T-cell (primary cell): ENCODE data around the gene TXNIP. TPM values are rescaled to one million over a fixed set of nuclear protein-coding genes. Genes with fewer than 3 reads are reported as not detected.

Experiments
- ATAC-seq, 4 experiments: fragments of 200-7000 bp in 3 of 4; fragments of 150-1000 bp in 1 of 4; cut with Tn5 transposase; replicated peaks in 1 of 4; 1 replicate in 3 of 4; 2 replicates in 1 of 4; pipeline ENCODE4 v1.10.0; 2021; ENCODE audit warnings: moderate library complexity in 3 of 4, mild to moderate bottlenecking in 2 of 4, moderate number of reproducible peaks in 1 of 4
- CTCF ChIA-PET, 2 donors: fragments of 300-600 bp; sonication (Branson Sonifier 250); formaldehyde crosslinking; loops; one replicate each; lab custom pipeline; 2022; ENCODE audit warnings: antibody characterized with exemption in 2 of 2; lab: Charles Lee
- POLR2A ChIA-PET, 2 donors: fragments of 300-600 bp; sonication (Branson Sonifier 250); formaldehyde crosslinking; loops; one replicate each; lab custom pipeline; 2022; ENCODE audit warnings: antibody characterized with exemption in 2 of 2; lab: Charles Lee
- DNase-seq, 35 experiments: peaks; one replicate each; pipeline versions ENCODE4 v3.0.0 to v3.0.0-alpha.2; 2013 to 2023
- H3K27ac ChIP-seq: one replicate; pipeline ENCODE4 v1.5.1; 2013; ENCODE audit warnings: low read length
- H3K27me3 ChIP-seq, 2 experiments: replicated peaks in 1 of 2; 1 replicate in 1 of 2; 2 replicates in 1 of 2; pipeline versions ENCODE4 v1.6.1 to v1.7.0; 2013; ENCODE audit warnings: low read length in 1 of 2, mixed read lengths in 1 of 2; ENCODE audit not compliant: control insufficient read depth in 2 of 2, insufficient read depth in 2 of 2; ENCODE audit errors: extremely low read depth in 1 of 2
- H3K36me3 ChIP-seq, 2 donors: 1 replicate in 1 of 2; 2 replicates in 1 of 2; pipeline versions ENCODE4 v1.6.1 to v1.7.0; 2013; ENCODE audit warnings: low read length in 1 of 2; ENCODE audit not compliant: control insufficient read depth in 2 of 2, insufficient read depth in 1 of 2; ENCODE audit errors: extremely low read depth in 1 of 2
- H3K4me1 ChIP-seq, 2 experiments: 1 replicate in 1 of 2; 2 replicates in 1 of 2; pipeline versions ENCODE4 v1.6.1 to v1.7.0; 2013; ENCODE audit warnings: low read length in 2 of 2, mixed read lengths in 1 of 2; ENCODE audit not compliant: insufficient read depth in 2 of 2, control insufficient read depth in 1 of 2; ENCODE audit errors: extremely low read depth in 1 of 2
- H3K4me3 ChIP-seq, 2 donors: 1 replicate in 1 of 2; 2 replicates in 1 of 2; pipeline versions ENCODE4 v1.5.1 to v1.7.0; 2013; ENCODE audit warnings: mild to moderate bottlenecking in 2 of 2, low read length in 1 of 2, moderate library complexity in 1 of 2; ENCODE audit not compliant: control insufficient read depth in 1 of 2; ENCODE audit errors: extremely low read depth in 1 of 2
- H3K9me3 ChIP-seq: 2 replicates; pipeline ENCODE4 v1.7.0; 2013
- H3K27ac Mint-ChIP-seq, 2 donors: one replicate each; pipeline ENCODE4 v1.8.0; 2020 to 2021; ENCODE audit warnings: mild to moderate bottlenecking in 2 of 2, mixed read lengths in 2 of 2
- H3K27me3 Mint-ChIP-seq, 2 donors: one replicate each; pipeline ENCODE4 v1.8.0; 2021 to 2022; ENCODE audit warnings: mixed read lengths in 2 of 2
- H3K36me3 Mint-ChIP-seq: one replicate; pipeline ENCODE4 v1.8.0; 2021; ENCODE audit warnings: mixed read lengths
- H3K4me1 Mint-ChIP-seq, 3 donors: one replicate each; pipeline ENCODE4 v1.8.0; 2020 to 2022; ENCODE audit warnings: mixed read lengths in 3 of 3, mild to moderate bottlenecking in 1 of 3
- H3K4me3 Mint-ChIP-seq, 3 donors: one replicate each; pipeline ENCODE4 v1.8.0; 2020 to 2022; ENCODE audit warnings: mild to moderate bottlenecking in 3 of 3, mixed read lengths in 3 of 3, moderate library complexity in 3 of 3
- H3K9me3 Mint-ChIP-seq, 3 donors: one replicate each; pipeline ENCODE4 v1.8.0; 2020 to 2022; ENCODE audit warnings: mixed read lengths in 3 of 3
- WGBS: methylation state at CpG from one replicate; pipeline ENCODE4 v1.1.5; 2013; ENCODE audit warnings: missing lambda C conversion rate; ENCODE audit not compliant: insufficient coverage; 5-methylcytosine and 5-hydroxymethylcytosine counted together
- total RNA-seq, 35 experiments: library from RNA in 6 of 35; stranded (reverse) in 6 of 35; fragments of 120-200 nt in 1 of 35; gene quantifications; one replicate each; pipeline versions ENCODE4 v1.2.1 to v1.2.4 and lab custom pipeline; 2013 to 2026

Gene TXNIP
- total RNA-seq, 5 donors from 2014 or later (not counting 1 experiment from before 2014, with no cell fraction given): 721 to 2,117 (median 773) TPM

DNA sequence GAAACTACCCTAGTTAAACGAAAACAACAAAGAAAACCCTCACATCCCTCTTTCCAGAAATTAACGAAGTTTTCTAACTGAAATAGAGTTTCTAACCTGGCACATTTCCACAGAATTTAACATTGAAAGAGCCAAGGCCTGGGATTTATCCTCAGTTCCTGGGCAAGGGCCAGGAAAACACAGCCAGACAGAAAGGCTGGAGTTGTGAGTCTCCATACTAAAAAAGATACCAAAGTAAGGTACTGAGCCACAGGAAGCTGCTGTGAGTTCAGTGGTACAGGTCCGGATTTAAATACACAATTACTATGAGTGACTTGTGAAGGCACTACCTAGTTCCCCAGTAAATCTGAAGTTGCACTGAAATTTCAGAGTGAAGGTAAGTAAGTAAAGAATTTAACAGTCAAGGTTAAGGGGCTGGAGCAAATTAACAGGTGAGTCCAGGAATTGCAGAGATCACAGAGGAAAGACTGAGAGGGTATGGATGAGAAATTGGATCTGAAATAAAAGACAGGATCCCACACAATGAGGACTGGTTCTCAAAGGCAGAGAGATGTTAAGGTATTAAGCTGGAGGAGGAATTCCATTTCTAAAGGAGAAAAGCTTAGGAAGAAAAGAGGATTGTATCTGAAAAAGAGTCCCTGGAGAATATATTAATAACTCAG is 39.5 kb downstream of the TXNIP start:
- Histone ChIP-seq H3K36me3 (peaks cover 0 to 9% of the 10 kb centered on the region in 2 donors), H3K4me3 (peak overlapping the region; percentile 80 to 84), H3K4me1 (peaks cover 40 to 52% of the 10 kb centered on the region in 2 experiments), H3K27ac (peak overlapping the region; percentile 84), H3K9me3 (no peaks in the 10 kb centered on the region), H3K27me3 (no peaks in the 10 kb centered on the region)
- ATAC-seq (no peak), DNase-seq (peak in 1 of 35 experiments; percentile 44)
- Mint-ChIP-seq H3K27ac (peak overlapping the region; percentile 89 to 93), H3K4me3 (peak overlapping the region; percentile 89 to 92 (median 90)), H3K4me1 (peaks cover 66 to 81% (median 71%) of the 10 kb centered on the region in 3 donors), H3K36me3 (peaks cover 10% of the 10 kb centered on the region), H3K9me3 (no peaks in the 10 kb centered on the region), H3K27me3 (no peaks in the 10 kb centered on the region)
- CTCF ChIA-PET: interaction anchor here in 1 of 2 donors (0.9 to 3.4 kb wide), 7 partner anchors 20 to 111 kb away, joined by 3 to 34 read pairs (median 8); partner anchors contain the start of genes NUDT17 and RBM8A
- WGBS: 0% methylated on average over 2 of the region's 3 CpGs
- POLR2A ChIA-PET: interaction anchor here (0.6 to 2.4 kb wide), 3 partner anchors 23 to 35 kb away, joined by 3 to 26 read pairs (median 11); partner anchors contain the start of gene RBM8A (in 1 of the 2)

DNA sequence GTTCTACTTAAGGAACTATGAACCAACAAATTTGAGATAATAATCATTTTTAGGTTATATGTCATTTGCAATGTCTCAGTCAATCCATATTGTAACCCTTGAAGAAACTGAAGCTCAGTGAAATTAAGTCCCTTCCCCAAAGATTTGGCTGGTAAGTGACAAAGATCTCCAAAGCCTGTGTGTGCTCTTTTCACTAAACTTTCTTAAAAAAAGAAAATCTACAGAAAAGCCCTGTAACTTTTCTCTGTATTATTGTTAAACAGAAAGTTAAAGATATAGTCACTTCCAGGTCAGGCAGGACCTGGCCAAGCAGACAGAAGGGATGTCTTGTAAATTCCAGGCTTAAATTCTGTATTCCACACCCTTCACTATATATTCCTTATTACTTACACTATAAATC is 40.0 kb downstream of the TXNIP start:
- CTCF ChIA-PET: interaction anchor here (0.6 to 3.4 kb wide), 4 partner anchors 21 to 44 kb away, joined by 4 to 34 read pairs (median 12); partner anchors contain the start of gene RBM8A (in 1 of the 2)

DNA sequence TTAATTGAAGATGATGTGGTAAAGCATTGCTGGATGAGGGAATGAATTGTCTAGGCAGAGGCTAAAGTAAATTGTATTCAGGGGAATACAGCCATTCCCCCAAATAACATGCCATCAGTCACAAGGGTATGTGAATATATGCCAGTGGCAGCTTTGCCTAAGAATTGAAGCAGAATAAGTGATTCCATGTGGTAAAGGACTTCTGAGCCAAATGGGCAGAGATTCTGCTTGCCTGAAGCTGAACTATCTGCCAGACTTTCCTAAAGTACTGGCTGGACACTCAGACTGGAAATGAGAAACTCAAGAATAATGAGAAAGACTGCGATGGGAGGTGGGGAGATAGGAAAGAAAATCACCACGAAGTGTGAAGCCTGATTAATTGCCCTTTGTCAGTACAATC is 40.9 kb downstream of the TXNIP start:
- peaks cover 37 to 46% of the 10 kb centered on the region in 2 experiments for H3K4me1 ChIP-seq
- no peak for DNase-seq
- no peaks in the 10 kb centered on the region for H3K9me3 ChIP-seq
- WGBS: no CpG with 5 or more reads among the region's 2 CpGs
- no peak overlapping the region for H3K4me3 ChIP-seq
- no peak overlapping the region for H3K27ac ChIP-seq
- Mint-ChIP-seq H3K27ac (peak overlapping the region; percentile 20 to 56), H3K27me3 (no peaks in the 10 kb centered on the region), H3K9me3 (no peaks in the 10 kb centered on the region), H3K36me3 (peaks cover 16% of the 10 kb centered on the region), H3K4me1 (peaks cover 78 to 83% (median 78%) of the 10 kb centered on the region in 3 donors), H3K4me3 (peak overlapping the region; percentile 22 to 90 (median 89))
- no peak for ATAC-seq
- H3K36me3 ChIP-seq: peaks cover 0 to 19% of the 10 kb centered on the region in 2 donors
- ChIA-PET CTCF (interaction anchor here in 1 of 2 donors (1.0 to 1.5 kb wide), 2 partner anchors 9 to 21 kb away, joined by 4 to 5 read pairs; partner anchors contain the start of genes ANKRD34A and POLR3GL), POLR2A (no interaction called here)
- no peaks in the 10 kb centered on the region for H3K27me3 ChIP-seq

More for the DNA sequence above, 40.0 kb downstream of the TXNIP start:
- Histone ChIP-seq H3K36me3 (peaks cover 0 to 14% of the 10 kb centered on the region in 2 donors), H3K4me3 (peak overlapping the region; percentile 80 to 84), H3K27me3 (no peaks in the 10 kb centered on the region), H3K4me1 (peaks cover 40 to 47% of the 10 kb centered on the region in 2 experiments), H3K27ac (peak overlapping the region; percentile 84), H3K9me3 (no peaks in the 10 kb centered on the region)
- H3K9me3 Mint-ChIP-seq: no peaks in the 10 kb centered on the region
- ATAC-seq (no peak), DNase-seq (no peak)
- peaks cover 70 to 81% (median 71%) of the 10 kb centered on the region in 3 donors for H3K4me1 Mint-ChIP-seq
- POLR2A ChIA-PET: interaction anchor here in 1 of 2 donors (0.6 to 2.4 kb wide), 2 partner anchors 8 to 23 kb away, joined by 3 to 11 read pairs; partner anchors contain the start of gene POLR3GL
- peak overlapping the region; percentile 89 to 92 (median 90) for H3K4me3 Mint-ChIP-seq
- H3K27ac Mint-ChIP-seq: peak overlapping the region; percentile 89 to 93
- peaks cover 14% of the 10 kb centered on the region for H3K36me3 Mint-ChIP-seq
- H3K27me3 Mint-ChIP-seq: no peaks in the 10 kb centered on the region

DNA sequence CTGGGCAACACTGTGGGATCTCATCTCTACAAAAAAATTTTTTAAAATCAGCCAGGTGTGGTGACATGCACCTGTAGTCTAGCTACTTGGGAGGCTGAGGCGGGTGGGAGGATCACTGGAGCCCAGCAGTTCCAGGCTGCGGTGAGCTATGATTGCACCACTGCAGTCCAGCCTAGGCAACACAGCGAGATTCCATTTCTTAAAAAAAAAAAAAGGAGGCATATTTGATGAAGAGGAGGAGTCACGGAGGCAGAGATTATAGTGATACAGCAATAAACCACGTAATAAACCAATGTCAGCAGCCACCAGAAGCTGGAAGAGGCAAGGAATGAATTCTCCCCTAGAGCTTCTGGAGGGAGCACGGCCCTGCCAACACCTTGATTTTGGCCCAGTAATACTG is 42.5 kb downstream of the TXNIP start:
- Mint-ChIP-seq H3K36me3 (peaks cover 24% of the 10 kb centered on the region), H3K9me3 (no peaks in the 10 kb centered on the region), H3K27ac (peak overlapping the region in 1 of 2 donors; percentile 60), H3K27me3 (no peaks in the 10 kb centered on the region), H3K4me3 (peak overlapping the region in 1 of 3 donors; percentile 25), H3K4me1 (peaks cover 77 to 87% (median 79%) of the 10 kb centered on the region in 3 donors)
- ChIA-PET POLR2A (interaction anchor here in 1 of 2 donors (0.8 kb wide), 1 partner anchor 32 kb away, joined by 3 read pairs; no protein-coding TSS in a partner anchor), CTCF (interaction anchor here in 1 of 2 donors (0.5 kb wide), 1 partner anchor 41 kb away, joined by 3 read pairs; no protein-coding TSS in a partner anchor)
- Histone ChIP-seq H3K9me3 (no peaks in the 10 kb centered on the region), H3K4me1 (peaks cover 30 to 42% of the 10 kb centered on the region in 2 experiments), H3K4me3 (no peak overlapping the region), H3K27me3 (no peaks in the 10 kb centered on the region), H3K36me3 (peaks cover 3 to 26% of the 10 kb centered on the region in 2 donors), H3K27ac (no peak overlapping the region)
- ATAC-seq (no peak), DNase-seq (no peak)
- WGBS: 100% methylated on average over 2 of the region's 6 CpGs

DNA sequence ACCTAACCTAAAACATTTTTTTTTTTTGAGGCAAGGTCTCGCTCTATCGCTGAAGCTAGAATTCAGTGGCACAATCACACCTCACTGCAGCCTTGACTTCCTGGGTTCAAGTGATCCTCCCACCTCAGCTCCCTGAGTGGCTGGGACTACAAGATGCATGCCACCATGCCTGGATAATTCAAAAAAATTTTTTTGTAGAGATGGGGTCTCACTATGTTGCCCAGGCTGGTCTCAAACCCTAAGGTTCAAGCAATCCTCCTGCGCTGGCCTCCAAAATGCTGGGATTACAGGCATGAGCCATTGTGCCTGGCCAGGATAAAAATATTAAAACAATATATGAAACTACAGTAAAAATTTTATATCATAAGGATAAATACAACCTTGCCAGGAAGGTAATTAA is 43.5 kb downstream of the TXNIP start:
- Mint-ChIP-seq H3K4me3 (no peak overlapping the region), H3K27ac (no peak overlapping the region), H3K27me3 (no peaks in the 10 kb centered on the region), H3K9me3 (no peaks in the 10 kb centered on the region), H3K36me3 (peaks cover 27% of the 10 kb centered on the region), H3K4me1 (peaks cover 74 to 85% (median 76%) of the 10 kb centered on the region in 3 donors)
- H3K9me3 ChIP-seq: no peaks in the 10 kb centered on the region
- H3K4me1 ChIP-seq: peaks cover 22 to 39% of the 10 kb centered on the region in 2 experiments
- CTCF ChIA-PET: interaction anchor here in 1 of 2 donors (0.6 kb wide), 1 partner anchor 54 kb away, joined by 3 read pairs; no protein-coding TSS in a partner anchor
- no peak for DNase-seq
- no peaks in the 10 kb centered on the region for H3K27me3 ChIP-seq
- peaks cover 3 to 30% of the 10 kb centered on the region in 2 donors for H3K36me3 ChIP-seq
- POLR2A ChIA-PET: no interaction called here
- no CpG with 5 or more reads among the region's 3 CpGs for WGBS
- no peak for ATAC-seq
- H3K27ac ChIP-seq: no peak overlapping the region
- H3K4me3 ChIP-seq: no peak overlapping the region

DNA sequence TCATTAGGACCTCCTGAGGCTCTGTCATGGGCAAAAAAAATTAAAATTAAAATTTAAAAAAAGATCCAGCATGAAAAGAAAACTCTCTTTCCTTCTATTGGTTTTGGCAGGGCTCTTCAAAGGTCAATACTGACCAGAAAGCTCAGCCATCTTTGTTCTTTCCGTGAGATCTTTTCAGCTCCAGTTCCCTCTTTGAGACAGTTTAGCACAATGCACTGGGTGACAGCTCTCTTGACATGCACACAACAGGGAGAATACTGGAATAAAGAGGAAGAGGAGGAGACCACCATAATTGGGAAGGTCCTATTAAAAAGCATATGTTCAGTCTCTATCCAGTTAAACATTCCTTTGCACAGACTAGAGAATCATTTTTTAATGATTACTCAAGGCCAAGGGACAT is 44.9 kb downstream of the TXNIP start:
- 83% methylated on average over 1 of the region's 1 CpG for WGBS
- peak overlapping the region in 1 of 2 donors; percentile 65 for H3K27ac Mint-ChIP-seq

More for the DNA sequence above, 44.9 kb downstream of the TXNIP start:
- Mint-ChIP-seq H3K4me1 (peaks cover 74 to 82% (median 78%) of the 10 kb centered on the region in 3 donors), H3K9me3 (no peaks in the 10 kb centered on the region), H3K27me3 (no peaks in the 10 kb centered on the region), H3K36me3 (peaks cover 33% of the 10 kb centered on the region), H3K4me3 (no peak overlapping the region)
- peaks cover 20 to 36% of the 10 kb centered on the region in 2 experiments for H3K4me1 ChIP-seq
- H3K4me3 ChIP-seq: no peak overlapping the region
- H3K27ac ChIP-seq: no peak overlapping the region
- H3K36me3 ChIP-seq: peaks cover 3 to 40% of the 10 kb centered on the region in 2 donors
- CTCF ChIA-PET: no interaction called here
- POLR2A ChIA-PET: interaction anchor here in 1 of 2 donors (0.6 kb wide), 1 partner anchor 29 kb away, joined by 3 read pairs; no protein-coding TSS in a partner anchor
- ATAC-seq (no peak), DNase-seq (no peak)
- H3K9me3 ChIP-seq: no peaks in the 10 kb centered on the region
- no peaks in the 10 kb centered on the region for H3K27me3 ChIP-seq
